UCSD-AML1 (cell line): ENCODE measurements around the gene ELOVL6.

ENCODE experiments used
- DNase-seq: peaks from one replicate; lab custom pipeline; 2025; ENCODE audit not compliant: unreplicated experiment; lab: John Stamatoyannopoulos, UW

ELOVL6 gene

DNA sequence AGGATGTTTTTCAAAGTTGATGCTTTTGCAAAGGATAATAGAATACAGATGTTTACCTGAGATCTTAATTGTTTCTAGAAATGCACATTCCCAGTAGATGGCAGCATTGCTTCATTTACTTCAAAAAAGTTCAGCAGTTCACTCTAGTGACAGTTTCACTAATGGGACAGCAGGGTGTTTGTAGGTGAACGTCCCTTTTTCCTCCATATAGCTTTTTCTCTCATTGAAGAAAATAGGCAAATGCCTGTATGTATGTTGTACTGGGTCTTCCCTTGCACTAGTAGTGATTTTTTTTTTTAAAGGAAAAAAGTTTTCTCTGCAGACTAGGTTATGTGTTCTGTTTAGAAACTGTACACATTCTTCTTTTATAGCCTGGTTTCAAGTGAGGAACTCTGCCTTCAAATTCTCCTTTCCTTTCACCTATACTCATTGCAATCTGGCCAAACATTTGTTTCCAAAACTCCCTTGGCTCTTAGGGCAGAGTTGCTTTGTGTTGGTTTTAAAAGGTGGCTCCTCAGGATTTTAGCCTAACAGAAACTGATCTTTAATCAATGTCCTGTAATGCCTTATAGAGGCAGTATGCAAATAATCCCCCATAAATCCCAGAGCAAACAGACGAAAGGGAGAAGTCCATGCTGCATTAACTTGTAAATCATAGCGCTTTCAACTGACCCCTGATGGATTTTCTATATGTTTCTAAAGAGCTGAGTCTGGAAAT is 199.4 kb downstream of the ELOVL6 start:
- DNase-seq, result no peak

DNA sequence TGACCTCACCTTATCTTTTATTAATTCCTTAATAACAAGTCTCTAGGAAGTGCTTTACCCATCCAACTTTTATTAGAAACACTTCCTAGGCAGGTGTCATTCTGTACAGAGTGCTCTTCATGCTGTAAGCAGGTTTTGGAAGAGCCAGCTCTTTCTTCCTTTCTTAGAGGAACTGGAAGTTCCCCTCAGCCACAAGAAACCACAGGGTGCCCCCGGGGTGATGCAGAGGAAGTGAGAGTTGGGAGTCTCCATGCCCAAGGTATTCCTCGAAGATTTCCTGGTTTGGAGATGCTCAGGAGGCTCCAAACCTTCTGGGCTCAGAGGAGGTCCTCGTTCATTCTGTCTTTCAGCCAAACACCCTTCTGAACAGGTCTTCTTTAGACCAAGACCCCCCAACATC is 201.9 kb downstream of the ELOVL6 start:
- peak; percentile 18 for DNase-seq
